Endothelial cell of umbilical vein (primary cell): ENCODE measurements around the gene FKBP8.

Experiments used
- CTCF ChIP-seq, 2 donors: IDR thresholded peaks; 1 replicate in 1 of 2; 2 replicates in 1 of 2; pipeline ENCODE4 v1.5.1; 2011; ENCODE audit warnings: low read length in 2 of 2, mild to moderate bottlenecking in 2 of 2, moderate library complexity in 2 of 2, control low read depth in 1 of 2, inconsistent platforms in 1 of 2, low read depth in 1 of 2; ENCODE audit not compliant: insufficient read depth in 1 of 2; ENCODE audit errors: extremely low read depth in 1 of 2
- POLR2A ChIP-seq: IDR thresholded peaks from 2 replicates; pipeline ENCODE4 v1.6.1; 2012; ENCODE audit warnings: low read depth, mild to moderate bottlenecking, control low read depth, low read length

DNA sequence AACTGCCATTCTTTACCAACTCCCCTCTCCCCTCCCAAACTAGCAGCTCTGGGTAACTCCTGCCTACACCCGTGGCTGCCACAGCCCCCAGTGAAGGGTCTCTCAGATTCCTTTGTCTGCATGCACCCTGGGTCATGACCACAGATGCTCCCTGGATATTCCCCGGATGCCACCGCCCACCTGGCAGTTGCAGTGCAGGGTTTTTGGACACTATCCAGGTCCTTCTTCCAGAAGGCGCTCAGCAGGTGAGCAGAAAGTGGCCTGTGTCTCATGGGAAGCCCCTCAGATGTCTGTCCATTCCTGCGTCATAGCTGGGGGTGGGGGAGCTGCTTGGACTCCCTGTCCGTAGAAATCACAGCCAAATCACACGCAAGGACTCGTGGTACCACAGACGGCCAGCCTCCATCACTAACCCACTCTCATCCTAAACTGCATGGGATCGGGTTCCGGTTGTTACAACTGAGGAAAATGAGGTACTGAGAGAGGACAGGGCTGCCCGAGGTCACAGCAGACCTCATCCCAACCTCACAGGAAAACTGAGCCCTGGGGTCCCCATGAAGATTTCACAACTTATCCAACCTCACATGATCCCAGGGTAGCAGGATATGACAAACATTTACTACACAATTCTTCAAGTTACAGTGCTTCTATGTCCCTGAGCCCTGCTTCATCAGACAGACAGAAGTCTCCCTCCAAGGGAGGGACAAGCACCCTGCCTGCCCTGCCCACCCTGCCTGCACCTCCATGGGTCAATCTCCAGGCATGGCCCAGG is 60.1 kb downstream of the FKBP8 start:
- TF ChIP-seq CTCF (IDR thresholded peaks at IDR 0.05; ENCODE audit: extremely low read depth in 1 of 2, insufficient read depth in 1 of 2, low read depth in 1 of 2, low read length in 2 of 2) = no peak
- TF ChIP-seq POLR2A = no peak
